H1 (cell line): Measurements from ENCODE around the gene GAPDHS. TPM values are rescaled to one million over a fixed set of nuclear protein-coding genes. Genes with fewer than 3 reads are reported as not detected.

ENCODE experiments used
- ATF2 ChIP-seq: IDR thresholded peaks from 2 replicates; pipeline ENCODE4 v1.6.1; 2012; ENCODE audit warnings: low read length, inconsistent platforms
- CTBP2 ChIP-seq: IDR thresholded peaks from 2 replicates; pipeline ENCODE4 v1.7.0; 2011; ENCODE audit warnings: borderline replicate concordance, mild to moderate bottlenecking, moderate library complexity, mixed read lengths, low read length; ENCODE audit not compliant: insufficient read depth, insufficient read length
- EP300 ChIP-seq, 2 experiments: IDR thresholded peaks; 1 replicate in 1 of 2; 2 replicates in 1 of 2; pipeline ENCODE4 v1.6.1; 2011 to 2012; ENCODE audit warnings: low read depth in 2 of 2, low read length in 2 of 2, mild to moderate bottlenecking in 2 of 2, borderline replicate concordance in 1 of 2, inconsistent platforms in 1 of 2, moderate library complexity in 1 of 2
- GTF2F1 ChIP-seq: IDR thresholded peaks from 2 replicates; pipeline ENCODE4 v1.6.1; 2012; ENCODE audit warnings: low read depth, low read length, improper control_type of control experiment, borderline replicate concordance
- RFX5 ChIP-seq: IDR thresholded peaks from 2 replicates; pipeline ENCODE4 v1.6.1; 2011; ENCODE audit warnings: low read depth, low read length, improper control_type of control experiment, borderline replicate concordance
- polyA plus RNA-seq, 7 experiments: library from polyadenylated mRNA; depleted of rRNA in 3 of 7; stranded (reverse) in 5 of 7; unstranded in 2 of 7; fragments of >200 nt in 5 of 7; fragments of 200-250 nt in 2 of 7; gene quantifications; 1 replicate in 5 of 7; 2 replicates in 1 of 7; 4 replicates in 1 of 7; pipeline versions ENCODE4 v1.2.1 to v1.2.3, GENCODE V29; 2011 to 2013; ENCODE audit warnings: missing spikeins in 2 of 7, mixed read lengths in 2 of 7
- total RNA-seq: library from RNA; stranded (reverse); fragmentation: NEBNext Ultra II Directional; extraction: Animal tissue kit (Norgen Biotek cat#: 25700); gene quantifications from 2 replicates; pipeline ENCODE4 v1.2.1, GENCODE V29; 2021

Gene GAPDHS
- total and polyA plus RNA-seq, 2 of the 8 experiments (the other 6 are each of a cell fraction or from before 2014, with no cell fraction given), result 0.26 TPM; not detected in 1

GRCh38 chr19:35562776-35563175 is 29.5 kb downstream of the GAPDHS start (continued):
- TF ChIP-seq ATF2 (no peak), EP300 (IDR thresholded peaks at IDR 0.05; ENCODE audit: borderline replicate concordance in 1 of 2, low read depth in 2 of 2, low read length in 2 of 2) (no peak), GTF2F1 (no peak), RFX5 (no peak), CTBP2 (no peak)
